RWPE2 (cell line): ENCODE measurements around the gene CTTN.

Experiments used
- ATAC-seq: fragments of 200-7000 bp; cut with Tn5 transposase; 3 replicates; pipeline ENCODE4 v1.9.1; 2021; ENCODE audit warnings: low read depth
- DNase-seq: peaks from one replicate; pipeline ENCODE4 v3.0.0-alpha.2; 2020; ENCODE audit warnings: low spot score
- H3K27ac ChIP-seq: fragments of 450-650 bp; 2 replicates; pipeline ENCODE4 v1.5.1; 2017; ENCODE audit warnings: mild to moderate bottlenecking; ENCODE audit not compliant: poor library complexity, severe bottlenecking
- H3K27me3 ChIP-seq: fragments of 250-450 bp; sonication (Bioruptor Pico); 2 replicates; pipeline ENCODE4 v1.5.1; 2021; ENCODE audit warnings: mild to moderate bottlenecking, moderate library complexity; ENCODE audit not compliant: insufficient read depth, poor library complexity, severe bottlenecking
- H3K36me3 ChIP-seq: fragments of 250-450 bp; sonication (Bioruptor Pico); 2 replicates; pipeline ENCODE4 v1.5.1; 2020; ENCODE audit warnings: low read depth, mild to moderate bottlenecking, moderate library complexity
- H3K4me1 ChIP-seq: fragments of 250-450 bp; sonication (Bioruptor Pico); 2 replicates; pipeline ENCODE4 v1.5.1; 2021; ENCODE audit warnings: mild to moderate bottlenecking, moderate library complexity; ENCODE audit not compliant: insufficient read depth, poor library complexity, severe bottlenecking
- H3K4me3 ChIP-seq: fragments of 250-450 bp; sonication (Bioruptor Pico); 2 replicates; pipeline ENCODE4 v1.5.1; 2021; ENCODE audit warnings: mild to moderate bottlenecking, moderate library complexity; ENCODE audit not compliant: severe bottlenecking
- H3K9me3 ChIP-seq: fragments of 250-450 bp; sonication (Bioruptor Pico); 2 replicates; pipeline ENCODE4 v1.5.1; 2021; ENCODE audit warnings: mild to moderate bottlenecking, moderate library complexity; ENCODE audit not compliant: severe bottlenecking
- CTCF ChIP-seq: fragments of 450-650 bp; IDR thresholded peaks from one replicate; pipeline ENCODE4 v1.5.1; 2017; ENCODE audit warnings: mild to moderate bottlenecking, moderate library complexity; ENCODE audit not compliant: poor library complexity, severe bottlenecking

Gene CTTN

GRCh38 chr11:70481625-70482528 lies 83.5 kb downstream of the CTTN start:
- no peak for DNase-seq
- H3K4me3 ChIP-seq: no peak overlapping the region

GRCh38 chr11:70482529-70482917 lies 84.2 kb downstream of the CTTN start:
- H3K9me3 ChIP-seq: no peaks in the 10 kb centered on the region
- ATAC-seq: peak; percentile 24; the same call in 2 of the 3 replicates
- H3K27ac ChIP-seq: no peak overlapping the region
- H3K36me3 ChIP-seq: no peaks in the 10 kb centered on the region
- DNase-seq: no peak
- no peak overlapping the region for H3K4me3 ChIP-seq
- peaks cover 4% of the 10 kb centered on the region for H3K4me1 ChIP-seq
- no peak for TF ChIP-seq CTCF
- no peaks in the 10 kb centered on the region for H3K27me3 ChIP-seq

More at GRCh38 chr11:70481625-70482528, 83.5 kb downstream of the CTTN start:
- Histone ChIP-seq H3K36me3 (no peaks in the 10 kb centered on the region), H3K27me3 (no peaks in the 10 kb centered on the region), H3K9me3 (no peaks in the 10 kb centered on the region), H3K4me1 (peaks cover 4% of the 10 kb centered on the region), H3K27ac (no peak overlapping the region)
- peak; percentile 86 for ATAC-seq
- no peak for TF ChIP-seq CTCF

- no peak for DNase-seq
- 0 out of 3 replicates have a peak, but pooled peaks have one; percentile 10 for ATAC-seq
- no peaks in the 10 kb centered on the region for H3K27me3 ChIP-seq
These were observed 84.9 kb downstream of the CTTN start for GRCh38 chr11:70483077-70483861.

GRCh38 chr11:70483917-70484316 lies 85.6 kb downstream of the CTTN start:
- ATAC-seq (no peak), DNase-seq (no peak)
- Histone ChIP-seq H3K27ac (no peak overlapping the region), H3K4me1 (peaks cover 4% of the 10 kb centered on the region), H3K27me3 (no peaks in the 10 kb centered on the region), H3K36me3 (no peaks in the 10 kb centered on the region), H3K4me3 (no peak overlapping the region), H3K9me3 (no peaks in the 10 kb centered on the region)
- TF ChIP-seq CTCF: no peak

More at GRCh38 chr11:70483077-70483861, 84.9 kb downstream of the CTTN start:
- no peaks in the 10 kb centered on the region for H3K9me3 ChIP-seq
- H3K27ac ChIP-seq: no peak overlapping the region
- peak; percentile 9 for TF ChIP-seq CTCF
- H3K4me1 ChIP-seq: peaks cover 4% of the 10 kb centered on the region
- H3K36me3 ChIP-seq: no peaks in the 10 kb centered on the region
- no peak overlapping the region for H3K4me3 ChIP-seq
